Measurements from ENCODE around the gene SBDS.
"Not testable (repeated sequence)": the region's sequence is repeated elsewhere in the genome, so short reads cannot be mapped to it uniquely, and the experiment has no call there.

SBDS gene

GRCh38 chr7:66995050-66995776 is at the start of gene SBDS:
SBDS (minus strand) TSS chr7:66995586; CDS start chr7:66995417, 169 bp downstream.
- peak; percentile 76 to 87 for DNase-seq (ENCODE audit: low read depth in 2 of 2, low spot score in 1 of 2)

GRCh38 chr7:67043559-67043930 is 48.2 kb upstream of the SBDS start:
- not testable (repeated sequence) for DNase-seq (ENCODE audit: low read depth in 2 of 2, low spot score in 1 of 2)

- DNase-seq (ENCODE audit: low read depth in 2 of 2, low spot score in 1 of 2) = not testable (repeated sequence)
These were observed 47.6 kb upstream of the SBDS start for GRCh38 chr7:67042781-67043558.

DNA sequence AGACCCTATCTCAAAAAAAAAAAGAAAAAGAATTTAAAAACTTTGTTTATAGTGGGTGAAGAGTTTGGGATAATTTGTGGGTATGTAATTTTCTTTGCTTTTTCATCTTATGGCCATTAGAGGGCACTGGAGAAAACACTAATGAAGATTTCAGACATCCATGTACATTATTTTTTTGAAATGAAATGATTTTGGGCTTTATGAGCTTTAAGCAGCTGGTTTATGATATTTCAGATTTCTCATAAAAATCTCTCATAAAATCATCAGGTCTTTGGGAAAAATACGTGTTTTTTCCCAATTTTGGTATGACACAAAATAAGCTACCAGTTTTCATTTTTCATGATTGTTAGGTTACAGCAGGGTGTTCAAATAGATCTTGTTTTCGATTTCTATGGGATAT is 45.4 kb upstream of the SBDS start:
- DNase-seq (ENCODE audit: low read depth in 2 of 2, low spot score in 1 of 2) = not testable (repeated sequence)

- not testable (repeated sequence) for DNase-seq (ENCODE audit: low read depth in 2 of 2, low spot score in 1 of 2)
These were observed 41.3 kb upstream of the SBDS start for GRCh38 chr7:67036432-67037395.

DNA sequence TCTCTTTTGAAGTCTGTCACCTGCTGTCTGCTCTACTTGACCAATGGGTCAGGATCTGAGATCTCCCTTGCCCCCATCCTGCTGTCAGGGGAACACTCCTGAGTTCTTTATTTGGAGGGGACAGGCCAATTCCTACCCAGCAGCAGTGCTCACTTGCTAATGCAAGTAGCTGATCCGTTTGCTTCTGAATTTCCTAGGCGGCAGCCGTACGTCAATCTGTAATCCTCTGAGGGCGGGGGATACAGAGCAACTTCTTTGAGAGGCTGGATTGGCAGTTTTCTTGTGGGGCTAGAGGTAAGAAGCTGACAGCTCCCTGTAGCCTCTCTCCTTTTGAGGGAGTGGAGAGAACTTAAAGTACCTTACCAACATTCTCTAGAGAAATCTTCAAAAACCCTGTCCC is 37.9 kb upstream of the SBDS start:
- DNase-seq (ENCODE audit: low read depth in 2 of 2, low spot score in 1 of 2) = no peak

GRCh38 chr7:67031685-67032084 is 36.3 kb upstream of the SBDS start:
- not testable (repeated sequence) for DNase-seq (ENCODE audit: low read depth in 2 of 2, low spot score in 1 of 2)

DNA sequence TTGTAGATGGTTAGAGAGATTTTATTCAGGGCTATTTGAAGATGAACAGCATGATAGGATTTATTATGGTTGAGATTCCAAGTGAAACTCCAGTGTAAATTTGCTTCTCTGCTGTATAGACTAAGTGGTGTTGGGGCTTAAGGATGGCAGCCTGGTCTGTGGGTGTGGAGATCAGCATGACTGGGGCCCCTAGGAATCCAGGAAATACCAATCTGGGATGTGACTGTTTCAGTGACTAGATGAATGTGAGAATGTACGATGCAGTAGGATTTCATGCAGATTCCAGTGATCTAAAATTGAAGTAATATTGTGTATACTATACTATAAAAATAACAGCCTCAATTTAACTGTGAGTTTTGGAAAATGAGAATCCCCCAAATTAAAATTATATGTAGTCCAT is 30.1 kb upstream of the SBDS start:
- DNase-seq (ENCODE audit: low read depth in 2 of 2, low spot score in 1 of 2) = not testable (repeated sequence)

DNA sequence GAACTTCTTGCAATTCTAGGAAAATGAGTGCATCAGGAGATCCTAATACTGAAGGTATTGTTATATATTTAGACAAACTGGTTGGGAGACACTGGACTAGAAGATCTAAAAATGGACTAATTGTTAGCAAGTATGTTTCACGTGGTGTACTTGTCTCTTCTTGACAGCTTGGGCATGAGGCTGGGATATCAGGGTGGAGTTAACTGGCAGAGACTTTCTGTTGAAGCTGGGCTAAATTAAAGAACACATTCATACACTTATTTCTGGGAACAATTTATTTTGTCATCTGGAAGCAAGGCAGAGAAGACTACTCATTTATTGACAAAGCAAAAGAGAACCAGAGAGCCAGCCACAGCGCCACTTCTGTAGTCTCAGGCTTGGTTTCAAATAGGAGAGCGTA is 27.1 kb upstream of the SBDS start:
- DNase-seq (ENCODE audit: low read depth in 2 of 2, low spot score in 1 of 2) = no peak

DNA sequence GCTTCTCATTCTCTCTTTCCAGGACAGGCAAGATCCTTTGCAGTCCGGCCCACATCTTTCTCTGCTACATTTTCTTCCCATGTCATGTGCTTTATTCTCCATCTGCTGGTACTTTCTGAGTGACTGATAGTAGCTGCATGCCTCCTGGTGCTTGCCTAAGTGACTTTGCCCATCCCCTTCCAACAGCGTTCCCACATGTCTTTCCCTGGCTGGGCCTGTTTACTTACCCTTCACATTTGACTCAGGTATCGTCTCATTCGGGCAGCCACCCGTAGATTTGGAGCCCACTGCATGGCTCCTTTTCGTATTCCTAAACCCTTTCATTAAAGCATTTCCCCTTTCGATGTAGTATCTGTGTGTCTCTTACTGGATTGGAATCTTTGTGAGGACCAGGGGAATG is 25.9 kb upstream of the SBDS start:
- DNase-seq (ENCODE audit: low read depth in 2 of 2, low spot score in 1 of 2) = no peak

DNA sequence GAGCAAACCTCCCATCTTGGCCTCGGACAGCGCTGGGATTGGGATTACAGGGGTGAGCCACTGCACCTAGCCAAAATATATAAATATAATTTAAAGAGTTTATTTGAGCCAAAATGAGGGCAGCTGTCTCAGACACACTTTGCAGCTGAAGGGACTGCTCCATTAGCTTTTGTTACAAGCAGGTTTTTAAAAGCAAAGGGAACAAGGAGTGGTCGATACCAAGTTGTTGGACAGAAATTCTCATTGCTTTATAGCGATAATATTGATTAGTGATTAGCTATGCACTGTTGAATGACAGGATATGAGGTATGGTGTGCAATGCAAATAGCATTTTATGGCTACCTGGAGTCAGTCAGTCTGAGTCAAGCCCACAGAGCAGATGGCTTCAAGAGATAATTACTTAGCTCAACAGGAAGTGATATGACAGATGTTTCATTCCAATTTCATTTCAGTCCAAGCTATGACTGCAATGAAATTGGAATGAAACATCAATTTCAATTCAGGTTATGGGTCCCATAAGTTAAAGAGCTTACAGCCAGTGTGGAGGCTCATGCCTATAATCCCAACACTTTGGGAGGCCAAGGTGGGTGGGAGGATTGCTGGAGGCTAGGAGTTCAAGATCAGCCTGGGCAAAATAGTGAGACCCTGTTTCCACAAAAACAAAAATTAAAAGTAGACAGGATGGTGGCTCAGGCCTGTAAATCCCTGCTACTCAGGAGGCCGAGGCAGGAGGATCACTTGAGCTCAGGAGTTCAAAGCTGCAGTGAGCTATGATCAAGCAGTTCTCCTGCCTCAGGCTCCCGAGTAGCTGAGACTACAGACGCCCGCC is 24.4 kb upstream of the SBDS start:
- DNase-seq (ENCODE audit: low read depth in 2 of 2, low spot score in 1 of 2) = no peak

DNA sequence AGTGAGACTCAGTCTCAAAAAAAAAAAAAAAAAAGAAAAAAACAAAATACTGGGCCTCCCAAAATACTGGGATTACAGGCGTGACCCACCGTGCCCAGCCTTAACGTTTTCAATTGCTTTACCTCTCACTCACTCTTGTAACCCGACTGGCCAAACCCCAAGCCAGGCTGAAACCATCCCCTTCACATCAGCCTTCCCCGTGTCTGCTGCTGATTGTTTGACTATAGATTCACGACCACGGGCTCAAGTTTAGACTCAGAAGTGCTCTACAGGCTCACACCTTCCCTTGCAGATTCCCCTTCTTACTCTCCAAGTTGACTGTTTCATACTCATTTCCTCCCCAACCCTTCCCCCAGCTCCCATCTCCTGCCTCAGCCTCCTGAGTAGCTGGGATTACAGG is 23.6 kb upstream of the SBDS start:
- no peak for DNase-seq (ENCODE audit: low read depth in 2 of 2, low spot score in 1 of 2)

GRCh38 chr7:67017971-67018370 is 22.6 kb upstream of the SBDS start:
- DNase-seq (ENCODE audit: low read depth in 2 of 2, low spot score in 1 of 2) = not testable (repeated sequence)

GRCh38 chr7:67014076-67014622 is 18.8 kb upstream of the SBDS start:
- not testable (repeated sequence) for DNase-seq (ENCODE audit: low read depth in 2 of 2, low spot score in 1 of 2)

DNA sequence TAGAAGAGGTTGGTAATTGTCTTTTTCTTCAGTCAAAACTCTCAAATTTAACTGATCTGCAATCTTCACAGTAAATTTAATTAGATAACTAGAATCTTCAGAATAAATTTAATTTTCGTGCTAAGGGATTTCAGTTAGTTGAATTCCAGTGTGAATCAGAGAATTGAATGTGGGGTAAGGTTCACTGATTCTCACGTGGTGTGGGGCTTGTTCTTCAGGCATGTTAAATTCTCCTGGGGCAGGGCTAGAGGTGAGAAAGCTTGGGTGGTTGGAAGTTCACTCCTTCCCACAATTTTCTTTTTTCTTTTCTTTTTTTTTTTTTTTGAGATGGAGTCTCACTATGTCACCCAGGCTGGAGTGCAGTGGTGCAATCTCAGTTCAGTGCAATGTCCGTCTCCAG is 14.3 kb upstream of the SBDS start:
- DNase-seq (ENCODE audit: low read depth in 2 of 2, low spot score in 1 of 2) = not testable (repeated sequence)

DNA sequence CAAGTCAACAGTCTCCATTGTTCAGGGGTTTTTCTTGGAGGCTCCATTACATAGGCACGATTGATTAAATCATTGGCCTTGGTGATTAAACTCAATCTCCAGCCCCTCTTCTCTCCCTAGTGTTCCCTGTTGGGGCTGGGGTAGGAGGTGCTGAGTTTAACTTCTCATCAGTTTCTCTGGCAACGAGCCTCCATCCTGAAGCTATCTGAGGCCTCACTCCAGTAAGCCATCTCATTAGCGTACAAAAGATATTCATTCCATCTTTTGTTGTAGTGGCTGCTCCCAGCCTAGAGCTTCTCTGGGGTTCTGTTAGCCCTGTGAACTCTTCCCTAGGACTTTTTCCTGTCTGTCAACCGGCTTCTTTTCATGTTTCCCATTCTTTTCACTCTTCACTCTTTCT is 12.9 kb upstream of the SBDS start:
- no peak for DNase-seq (ENCODE audit: low read depth in 2 of 2, low spot score in 1 of 2)

GRCh38 chr7:67006965-67007364 is 11.6 kb upstream of the SBDS start:
- DNase-seq (ENCODE audit: low read depth in 2 of 2, low spot score in 1 of 2) = no peak

- DNase-seq (ENCODE audit: low read depth in 2 of 2, low spot score in 1 of 2) = not testable (repeated sequence)
These were observed 8.8 kb upstream of the SBDS start for GRCh38 chr7:67004145-67004544.

DNA sequence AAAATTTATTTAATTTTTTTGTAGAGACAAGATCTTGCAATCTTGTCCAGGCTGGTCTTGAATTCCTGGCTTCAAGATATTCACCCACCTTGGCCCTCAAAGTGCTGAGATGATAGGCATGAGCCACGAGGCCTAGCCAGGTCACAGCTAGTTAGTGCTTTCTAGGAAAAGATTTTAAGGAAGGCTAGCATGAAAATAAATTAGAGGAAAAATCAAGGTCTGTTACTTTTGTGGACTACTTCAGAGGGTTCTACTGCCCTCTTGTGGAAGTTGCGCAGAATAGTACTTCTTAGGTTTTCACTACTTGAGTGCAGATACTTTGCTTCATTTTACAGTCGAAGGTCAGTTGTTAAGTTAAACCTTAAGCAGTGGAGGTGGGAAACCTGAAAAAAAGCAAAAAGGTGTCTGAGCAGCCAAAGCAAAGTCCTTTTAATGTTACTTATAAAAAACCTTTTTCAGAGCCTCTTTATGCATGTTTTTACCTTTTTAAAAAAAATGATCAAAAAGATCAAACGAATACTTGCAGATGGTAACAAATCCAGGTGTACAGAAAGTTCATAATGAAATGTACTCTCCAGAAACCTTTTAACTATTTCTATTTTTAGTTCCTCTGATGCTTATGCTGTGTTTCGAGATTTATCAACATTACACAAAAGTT is 5.3 kb upstream of the SBDS start:
- not testable (repeated sequence) for DNase-seq (ENCODE audit: low read depth in 2 of 2, low spot score in 1 of 2)

All from stimulated activated CD8-positive, alpha-beta memory T cell treated with anti-CD3 and anti-CD28 coated beads, Interleukin-4, amount 100 ng/mL, for 1 hour (primary cell).